Peyer's patch (tissue), 4 donors: ENCODE results near the gene TM4SF18. TPM values are rescaled to one million over a fixed set of nuclear protein-coding genes. Genes with fewer than 3 reads are reported as not detected.
A peak's percentile ranks its signal among the peaks of the same experiment; 100 is the strongest.

Source experiments
- DNase-seq, 3 donors: peaks; one replicate each; pipeline ENCODE4 v3.0.0-alpha.2; 2017 to 2019
- H3K27ac ChIP-seq, 4 donors: fragments of 200-600 bp; sonication (generic); one replicate each; pipeline ENCODE4 v1.5.1; 2016 to 2019
- H3K27me3 ChIP-seq, 2 donors: fragments of 200-600 bp; sonication (generic); one replicate each; pipeline ENCODE4 v1.5.1; 2019
- H3K36me3 ChIP-seq, 3 donors: fragments of 200-600 bp; sonication (generic); one replicate each; pipeline ENCODE4 v1.5.1; 2016 to 2019
- H3K4me1 ChIP-seq, 4 donors: fragments of 200-600 bp; sonication (generic); one replicate each; pipeline ENCODE4 v1.5.1; 2016 to 2019
- H3K4me3 ChIP-seq, 4 donors: fragments of 200-600 bp; sonication (generic); 1 replicate in 3 of 4; 2 replicates in 1 of 4; pipeline ENCODE4 v1.5.1; 2016 to 2019; ENCODE audit warnings: mild to moderate bottlenecking in 1 of 4
- H3K9me3 ChIP-seq, 4 donors: fragments of 200-600 bp; sonication (generic); one replicate each; pipeline ENCODE4 v1.5.1; 2016 to 2019; ENCODE audit warnings: mild to moderate bottlenecking in 1 of 4
- POLR2A ChIP-seq, 2 donors: fragments of 450-650 bp; IDR thresholded peaks; one replicate each; pipeline ENCODE4 v1.5.1; 2017; ENCODE audit warnings: antibody characterized with exemption in 2 of 2, mild to moderate bottlenecking in 2 of 2, moderate library complexity in 2 of 2
- total RNA-seq, 4 donors: library from RNA; depleted of rRNA; stranded (reverse); fragments of >200 nt; gene quantifications; one replicate each; pipeline ENCODE4 v1.1.0, GENCODE V29; 2016
- TF ChIP-seq, protein P1 (sequence below), 6 experiments: fragments of 450-650 bp in 4 of 6; fragments of 200-600 bp in 2 of 6; sonication (generic) in 1 of 6; IDR thresholded peaks; one replicate each; pipeline ENCODE4 v1.5.1; 2017 to 2019; ENCODE audit warnings: antibody characterized with exemption in 6 of 6, mild to moderate bottlenecking in 3 of 6, moderate library complexity in 1 of 6

TM4SF18 gene
- total RNA-seq, 4 donors from 2014 or later, result 1.1 to 6.6 (median 3.3) TPM

DNA sequence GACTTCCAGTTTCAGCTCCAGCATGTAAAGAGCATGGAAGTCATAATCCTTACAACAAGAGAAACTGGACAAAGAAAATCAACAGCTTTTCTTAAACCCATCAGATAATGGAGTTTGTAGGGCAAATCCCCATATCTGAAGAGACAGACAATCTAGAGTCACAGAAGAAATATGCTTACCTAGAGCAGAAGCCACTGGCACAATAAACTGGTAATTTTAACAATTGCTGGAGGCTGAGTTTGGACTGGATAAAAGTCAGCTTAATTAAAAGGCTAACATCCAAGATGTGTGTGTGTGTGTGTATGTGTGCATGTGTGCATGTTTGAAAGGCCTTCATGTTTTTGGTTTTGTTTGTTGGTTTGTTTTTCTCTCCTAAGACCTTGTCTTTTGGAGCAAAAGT, 50.6 kb downstream of the TM4SF18 start:
- no peak for DNase-seq
- Histone ChIP-seq H3K27ac (no peak overlapping the region), H3K4me1 (no peaks in the 10 kb centered on the region), H3K36me3 (no peaks in the 10 kb centered on the region), H3K4me3 (no peak overlapping the region), H3K9me3 (no peaks in the 10 kb centered on the region), H3K27me3 (no peaks in the 10 kb centered on the region)
- TF ChIP-seq POLR2A (IDR thresholded peaks at IDR 0.05), result no peak
- TF ChIP-seq, protein P1, sequence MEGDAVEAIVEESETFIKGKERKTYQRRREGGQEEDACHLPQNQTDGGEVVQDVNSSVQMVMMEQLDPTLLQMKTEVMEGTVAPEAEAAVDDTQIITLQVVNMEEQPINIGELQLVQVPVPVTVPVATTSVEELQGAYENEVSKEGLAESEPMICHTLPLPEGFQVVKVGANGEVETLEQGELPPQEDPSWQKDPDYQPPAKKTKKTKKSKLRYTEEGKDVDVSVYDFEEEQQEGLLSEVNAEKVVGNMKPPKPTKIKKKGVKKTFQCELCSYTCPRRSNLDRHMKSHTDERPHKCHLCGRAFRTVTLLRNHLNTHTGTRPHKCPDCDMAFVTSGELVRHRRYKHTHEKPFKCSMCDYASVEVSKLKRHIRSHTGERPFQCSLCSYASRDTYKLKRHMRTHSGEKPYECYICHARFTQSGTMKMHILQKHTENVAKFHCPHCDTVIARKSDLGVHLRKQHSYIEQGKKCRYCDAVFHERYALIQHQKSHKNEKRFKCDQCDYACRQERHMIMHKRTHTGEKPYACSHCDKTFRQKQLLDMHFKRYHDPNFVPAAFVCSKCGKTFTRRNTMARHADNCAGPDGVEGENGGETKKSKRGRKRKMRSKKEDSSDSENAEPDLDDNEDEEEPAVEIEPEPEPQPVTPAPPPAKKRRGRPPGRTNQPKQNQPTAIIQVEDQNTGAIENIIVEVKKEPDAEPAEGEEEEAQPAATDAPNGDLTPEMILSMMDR (IDR thresholded peaks at IDR 0.05), result no peak

DNA sequence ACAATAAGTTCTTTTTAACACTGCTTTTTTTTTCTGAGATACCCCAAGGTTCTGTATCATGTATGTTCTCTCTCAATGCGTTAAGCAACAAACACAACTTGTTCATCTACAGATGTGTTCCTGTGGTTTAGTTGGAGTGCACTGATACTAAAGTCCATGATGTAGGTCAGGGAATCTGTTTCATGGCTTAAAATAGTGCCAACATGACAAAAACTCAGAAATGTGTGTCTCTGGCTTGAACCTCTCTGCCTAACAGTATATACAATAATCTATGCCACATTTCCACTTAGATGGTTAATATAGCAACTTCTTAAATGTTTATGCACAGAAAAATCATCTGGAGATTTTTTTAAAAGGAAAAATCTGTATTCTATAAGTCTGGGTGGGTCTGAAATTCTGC, 51.1 kb downstream of the TM4SF18 start:
- no peak overlapping the region for H3K4me3 ChIP-seq
- H3K27ac ChIP-seq, result no peak overlapping the region
- no peaks in the 10 kb centered on the region for H3K27me3 ChIP-seq
- DNase-seq, result no peak
- TF ChIP-seq POLR2A (IDR thresholded peaks at IDR 0.05), result no peak
- TF ChIP-seq, protein P1 (IDR thresholded peaks at IDR 0.05), result no peak
- no peaks in the 10 kb centered on the region for H3K9me3 ChIP-seq
- no peaks in the 10 kb centered on the region for H3K36me3 ChIP-seq
- H3K4me1 ChIP-seq, result no peaks in the 10 kb centered on the region

DNA sequence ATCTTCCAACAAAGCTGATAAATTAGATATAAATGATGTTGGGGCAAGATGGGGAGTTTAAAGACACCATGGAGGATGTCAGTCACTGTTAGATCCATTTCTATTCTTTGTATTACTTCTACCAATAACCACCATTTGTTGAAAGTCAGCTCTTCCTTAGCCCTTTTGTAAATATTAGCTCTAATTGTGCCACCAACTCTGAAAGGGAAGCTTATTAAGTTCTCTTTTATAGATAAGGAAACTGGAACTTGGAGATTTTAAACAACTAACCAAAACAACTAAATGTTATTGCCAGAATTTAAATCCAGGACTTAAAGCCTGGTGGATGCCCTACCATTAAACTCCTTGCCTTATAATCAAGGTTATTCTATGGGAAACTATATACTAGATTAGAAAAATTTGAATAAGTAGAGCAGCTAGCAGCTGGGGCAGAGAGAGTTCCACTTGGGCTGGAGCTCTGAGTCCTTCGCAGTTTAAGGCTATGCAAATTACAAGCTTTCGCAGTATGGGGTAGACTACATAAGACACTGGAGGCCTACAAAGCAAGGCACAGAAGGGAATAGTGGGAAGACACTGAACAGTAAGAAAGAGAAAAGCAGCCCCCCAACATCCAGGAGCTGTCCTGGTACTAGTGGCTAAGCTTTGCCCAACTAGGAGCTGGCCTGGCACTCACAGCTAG, 52.6 kb downstream of the TM4SF18 start:
- TF ChIP-seq, protein P1 (IDR thresholded peaks at IDR 0.05), result no peak
- no peak for TF ChIP-seq POLR2A (IDR thresholded peaks at IDR 0.05)

DNA sequence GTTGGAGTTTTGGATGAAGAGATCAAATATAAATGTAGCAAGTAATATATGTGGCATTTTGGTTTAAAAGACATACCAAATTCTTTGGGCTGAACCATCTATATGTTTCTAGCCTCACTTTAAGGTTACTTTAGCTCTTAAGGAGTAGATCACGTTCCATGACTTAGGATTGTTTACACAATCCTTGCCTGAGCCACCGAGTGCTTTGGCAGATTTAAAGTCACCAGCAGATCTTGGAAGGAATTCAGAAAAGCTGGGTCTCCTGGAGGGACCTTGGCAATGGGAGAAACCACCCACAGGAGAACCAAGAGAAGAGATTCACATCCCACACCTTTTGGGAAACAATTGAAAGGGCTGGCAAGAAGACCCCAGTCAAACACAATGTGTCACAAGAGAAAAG, 54.5 kb downstream of the TM4SF18 start:
- Histone ChIP-seq H3K4me1 (no peaks in the 10 kb centered on the region), H3K9me3 (no peaks in the 10 kb centered on the region), H3K36me3 (no peaks in the 10 kb centered on the region), H3K4me3 (no peak overlapping the region), H3K27ac (no peak overlapping the region), H3K27me3 (no peaks in the 10 kb centered on the region)
- no peak for DNase-seq
- TF ChIP-seq, protein P1 (IDR thresholded peaks at IDR 0.05), result no peak
- TF ChIP-seq POLR2A (IDR thresholded peaks at IDR 0.05), result no peak

More for the DNA sequence above, 52.6 kb downstream of the TM4SF18 start:
- no peaks in the 10 kb centered on the region for H3K36me3 ChIP-seq
- H3K27me3 ChIP-seq, result no peaks in the 10 kb centered on the region
- H3K27ac ChIP-seq, result no peak overlapping the region
- DNase-seq, result no peak
- H3K9me3 ChIP-seq, result no peaks in the 10 kb centered on the region
- no peak overlapping the region for H3K4me3 ChIP-seq
- no peaks in the 10 kb centered on the region for H3K4me1 ChIP-seq

DNA sequence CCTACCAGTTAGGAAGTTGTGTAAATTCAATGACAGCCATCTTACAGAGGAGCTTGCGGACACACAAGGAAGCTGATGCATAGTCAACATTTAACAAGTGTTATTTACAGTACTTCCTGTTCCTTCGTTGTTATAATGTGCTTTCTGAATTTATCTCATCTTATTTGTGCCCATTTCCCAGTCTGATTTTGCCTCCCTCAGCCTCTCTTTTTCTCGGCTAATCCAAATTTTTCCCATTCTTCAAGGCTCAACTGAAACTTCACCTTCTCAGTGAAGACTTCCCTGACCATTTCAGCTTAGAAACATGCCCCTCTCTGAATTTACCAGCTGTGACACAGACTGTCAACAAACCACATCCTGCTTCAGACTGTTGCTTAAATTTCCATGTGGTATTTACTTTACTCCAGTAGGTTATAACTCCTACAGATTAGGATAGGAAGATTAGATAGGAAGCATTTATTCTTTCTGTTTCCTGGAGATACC, 56.1 kb downstream of the TM4SF18 start:
- Histone ChIP-seq H3K27me3 (no peaks in the 10 kb centered on the region), H3K4me3 (peak overlapping the region in 1 of 4 donors; percentile 16), H3K4me1 (no peaks in the 10 kb centered on the region), H3K27ac (peak overlapping the region in 3 of 4 donors; percentile 52 to 65 (median 62)), H3K9me3 (no peaks in the 10 kb centered on the region), H3K36me3 (no peaks in the 10 kb centered on the region)
- DNase-seq, result no peak
- TF ChIP-seq POLR2A (IDR thresholded peaks at IDR 0.05), result no peak
- TF ChIP-seq, protein P1 (IDR thresholded peaks at IDR 0.05), result no peak
